A549 (cell line): ENCODE data around the gene AKAP6.

Experiments
- BHLHE40 ChIP-seq: IDR thresholded peaks from 2 replicates; pipeline ENCODE4 v1.6.1; 2012; ENCODE audit warnings: low read depth, low read length, inconsistent platforms
- CHD2 ChIP-seq: fragments of 150-350 bp; IDR thresholded peaks from 2 replicates; pipeline ENCODE4 v1.6.1; 2014; ENCODE audit warnings: low read length; ENCODE audit not compliant: partially characterized antibody
- FOSL2 ChIP-seq, 2 experiments: fragments of 450-650 bp in 1 of 2; fragments of >200 bp in 1 of 2; sonication (Bioruptor Twin) in 1 of 2; formaldehyde crosslinking; IDR thresholded peaks; 2 replicates each; pipeline versions ENCODE4 v1.5.0 to v1.6.1; 2016 to 2020; ENCODE audit warnings: mild to moderate bottlenecking in 1 of 2, moderate library complexity in 1 of 2
- HDAC2 ChIP-seq: fragments of 200-600 bp; sonication (generic); IDR thresholded peaks from 2 replicates; pipeline ENCODE4 v1.6.1; 2016
- KDM1A ChIP-seq: fragments of 200-600 bp; sonication (generic); IDR thresholded peaks from 2 replicates; pipeline ENCODE4 v1.6.1; 2016; ENCODE audit warnings: low read depth, mild to moderate bottlenecking
- PBX3 ChIP-seq: IDR thresholded peaks from 2 replicates; pipeline ENCODE4 v1.6.1; 2012
- POLR2A ChIP-seq: IDR thresholded peaks from 2 replicates; pipeline ENCODE4 v1.6.1; 2012; ENCODE audit warnings: mild to moderate bottlenecking, low read length
- RNF2 ChIP-seq: fragments of 200-600 bp; sonication (generic); IDR thresholded peaks from 2 replicates; pipeline ENCODE4 v1.6.1; 2016; ENCODE audit warnings: low read depth, mild to moderate bottlenecking, antibody characterized with exemption, moderate library complexity, borderline replicate concordance

DNA sequence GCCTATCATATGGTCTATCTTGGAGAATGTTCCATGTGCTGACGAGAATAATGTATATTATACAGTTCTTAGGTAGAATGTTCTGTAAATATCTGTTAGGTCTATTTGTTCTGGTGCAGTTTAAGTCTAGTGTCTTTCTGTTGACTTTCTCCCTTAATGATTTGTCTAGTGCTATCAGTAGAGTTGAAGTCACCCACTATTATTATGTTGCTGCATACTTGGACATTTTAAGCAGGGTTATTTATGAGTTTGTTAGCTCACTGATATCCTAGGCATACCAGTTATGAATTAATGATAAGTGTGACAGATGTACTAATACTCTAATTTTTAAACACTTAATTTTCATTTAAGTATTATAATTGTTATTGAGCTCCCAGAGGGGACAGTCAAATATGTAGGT, 292.5 kb downstream of the AKAP6 start:
- no peak for TF ChIP-seq KDM1A
- TF ChIP-seq CHD2: no peak
- TF ChIP-seq HDAC2: no peak
- no peak for TF ChIP-seq POLR2A
- TF ChIP-seq RNF2: no peak
- TF ChIP-seq FOSL2 (IDR thresholded peaks at IDR 0.05): no peak
- TF ChIP-seq FOSL2 (CRISPR knock-in tag; IDR thresholded peaks at IDR 0.05): no peak
- TF ChIP-seq BHLHE40: no peak
- no peak for TF ChIP-seq PBX3
